SU-DHL-6 (cell line): ENCODE data around the gene PHOX2B.
"Not testable (repeated sequence)": the region's sequence is repeated elsewhere in the genome, so short reads cannot be mapped to it uniquely, and the experiment has no call there.

Experiments
- H2AFZ ChIP-seq: fragments of 200-600 bp; sonication (generic); 2 replicates; pipeline ENCODE4 v1.6.1; 2014; ENCODE audit warnings: low read depth, mild to moderate bottlenecking, moderate library complexity, mixed read lengths, antibody characterized with exemption, low read length; ENCODE audit not compliant: severe bottlenecking
- H3F3A ChIP-seq: fragments of 200-600 bp; shearing (Covaris generic); 2 replicates; pipeline ENCODE4 v1.6.0; 2016; ENCODE audit warnings: antibody characterized with exemption, mild to moderate bottlenecking; ENCODE audit not compliant: insufficient read depth
- H3K27ac ChIP-seq: fragments of 200-600 bp; sonication (generic); 2 replicates; pipeline ENCODE4 v1.5.1; 2016; ENCODE audit warnings: low read depth, mild to moderate bottlenecking, low read length, moderate library complexity, mixed read lengths
- H3K27me3 ChIP-seq: fragments of 200-600 bp; sonication (generic), shearing (Covaris generic); 2 replicates; pipeline ENCODE4 v1.6.0; 2014; ENCODE audit warnings: mild to moderate bottlenecking, low read length
- H3K36me3 ChIP-seq: fragments of 200-600 bp; sonication (generic); 2 replicates; pipeline ENCODE4 v1.6.1; 2014; ENCODE audit warnings: mild to moderate bottlenecking, low read length, mixed read lengths
- H3K4me2 ChIP-seq: fragments of 300-600, 200-600 bp; shearing (Covaris generic), sonication (generic); 2 replicates; pipeline ENCODE4 v1.6.0; 2014; ENCODE audit warnings: low read length, low read depth, mild to moderate bottlenecking; ENCODE audit not compliant: poor library complexity, severe bottlenecking
- H3K4me3 ChIP-seq: fragments of 200-600 bp; sonication (generic); 2 replicates; pipeline ENCODE4 v1.5.1; 2014; ENCODE audit warnings: antibody characterized with exemption, low read length, mild to moderate bottlenecking, mixed read lengths; ENCODE audit not compliant: insufficient read depth, poor library complexity, severe bottlenecking
- H3K79me2 ChIP-seq: fragments of 200-600 bp; sonication (generic); 2 replicates; pipeline ENCODE4 v1.6.1; 2014; ENCODE audit warnings: mild to moderate bottlenecking, low read length, moderate library complexity; ENCODE audit not compliant: insufficient read depth
- H3K9ac ChIP-seq: fragments of 200-600 bp; sonication (generic); 2 replicates; pipeline ENCODE4 v1.7.0; 2014; ENCODE audit warnings: mild to moderate bottlenecking, low read length
- H3K9me2 ChIP-seq: fragments of 200-600 bp; sonication (generic); replicated peaks from 2 replicates; pipeline ENCODE4 v1.6.1; 2014; ENCODE audit warnings: low read length; ENCODE audit not compliant: insufficient read depth
- H3K9me3 ChIP-seq: fragments of 200-600 bp; sonication (generic); 2 replicates; pipeline ENCODE4 v1.6.1; 2014; ENCODE audit warnings: low read length, mixed read lengths; ENCODE audit not compliant: insufficient read depth
- H4K20me1 ChIP-seq: fragments of 200-600 bp; sonication (generic); 2 replicates; pipeline ENCODE4 v1.6.1; 2014; ENCODE audit warnings: low read depth, mild to moderate bottlenecking, antibody characterized with exemption, low read length, moderate library complexity, mixed read lengths
- CTCF ChIP-seq: fragments of 200-600 bp; sonication (generic); IDR thresholded peaks from one replicate; pipeline ENCODE4 v1.5.1; 2017; ENCODE audit warnings: antibody characterized with exemption, mild to moderate bottlenecking, low read length, moderate library complexity; ENCODE audit not compliant: insufficient read depth, poor library complexity, severe bottlenecking
- EZH2phosphoT487 ChIP-seq: fragments of 200-600 bp; sonication (generic), shearing (Covaris generic); conservative IDR thresholded peaks from 2 replicates; pipeline ENCODE4 v1.6.1; 2018; ENCODE audit warnings: mild to moderate bottlenecking, antibody characterized with exemption, low read length, moderate library complexity, mixed read lengths

PHOX2B gene

GRCh38 chr4:41714364-41715000, 34.0 kb downstream of the PHOX2B start:
- Histone ChIP-seq H3K4me2 (no peak overlapping the region), H3K27ac (no peak overlapping the region), H3F3A (no peaks in the 10 kb centered on the region), H3K4me3 (no peak overlapping the region), H4K20me1 (no peaks in the 10 kb centered on the region), H3K9ac (no peak overlapping the region), H3K79me2 (no peaks in the 10 kb centered on the region), H2AFZ (no peak overlapping the region), H3K36me3 (no peaks in the 10 kb centered on the region), H3K9me2 (no peaks in the 10 kb centered on the region), H3K27me3 (no peaks in the 10 kb centered on the region), H3K9me3 (no peaks in the 10 kb centered on the region)
- TF ChIP-seq EZH2phosphoT487 = no peak
- TF ChIP-seq CTCF = no peak

GRCh38 chr4:41713768-41714167, 34.8 kb downstream of the PHOX2B start:
- H3K79me2 ChIP-seq = no peaks in the 10 kb centered on the region
- no peak for TF ChIP-seq CTCF
- no peak for TF ChIP-seq EZH2phosphoT487
- H3F3A ChIP-seq = no peaks in the 10 kb centered on the region
- no peaks in the 10 kb centered on the region for H3K9me2 ChIP-seq
- no peaks in the 10 kb centered on the region for H4K20me1 ChIP-seq
- no peak overlapping the region for H3K27ac ChIP-seq
- no peak overlapping the region for H2AFZ ChIP-seq
- no peak overlapping the region for H3K4me2 ChIP-seq
- H3K27me3 ChIP-seq = no peaks in the 10 kb centered on the region
- H3K4me3 ChIP-seq = no peak overlapping the region
- no peaks in the 10 kb centered on the region for H3K9me3 ChIP-seq
- no peaks in the 10 kb centered on the region for H3K36me3 ChIP-seq
- H3K9ac ChIP-seq = no peak overlapping the region

- no peak overlapping the region for H3K4me3 ChIP-seq
- H3F3A ChIP-seq = no peaks in the 10 kb centered on the region
- H3K9me2 ChIP-seq = no peaks in the 10 kb centered on the region
- no peaks in the 10 kb centered on the region for H3K36me3 ChIP-seq
- H4K20me1 ChIP-seq = no peaks in the 10 kb centered on the region
- H3K4me2 ChIP-seq = no peak overlapping the region
- no peak overlapping the region for H2AFZ ChIP-seq
- no peaks in the 10 kb centered on the region for H3K79me2 ChIP-seq
- TF ChIP-seq EZH2phosphoT487 = no peak
- TF ChIP-seq CTCF = no peak
- no peaks in the 10 kb centered on the region for H3K9me3 ChIP-seq
- H3K9ac ChIP-seq = no peak overlapping the region
- no peaks in the 10 kb centered on the region for H3K27me3 ChIP-seq
- H3K27ac ChIP-seq = no peak overlapping the region
These were observed 36.1 kb downstream of the PHOX2B start for GRCh38 chr4:41712425-41712824.

- not testable (repeated sequence) for H3K4me3 ChIP-seq, H3K9me3 ChIP-seq, H3F3A ChIP-seq, H4K20me1 ChIP-seq, H3K9me2 ChIP-seq, H3K36me3 ChIP-seq, H2AFZ ChIP-seq, H3K79me2 ChIP-seq, H3K9ac ChIP-seq, H3K4me2 ChIP-seq, H3K27ac ChIP-seq, H3K27me3 ChIP-seq
These were observed 36.9 kb downstream of the PHOX2B start for GRCh38 chr4:41711654-41712053.
